IPS DF 6.9 (cell line): ENCODE data around the gene ADAMTS17.
A peak's percentile ranks its signal among the peaks of the same experiment; 100 is the strongest.

ENCODE experiments used
- DNase-seq: peaks from one replicate; pipeline ENCODE4 v3.0.0-alpha.2; 2013; ENCODE audit warnings: low read depth, low spot score
- H3K27ac ChIP-seq: one replicate; pipeline ENCODE4 v1.5.1; 2013; ENCODE audit warnings: low read length, control low read depth
- H3K27me3 ChIP-seq: 2 replicates; pipeline ENCODE4 v1.6.1; 2013; ENCODE audit warnings: mild to moderate bottlenecking, low read length; ENCODE audit not compliant: control insufficient read depth, insufficient read depth
- H3K36me3 ChIP-seq: 2 replicates; pipeline ENCODE4 v1.6.1; 2013; ENCODE audit warnings: low read length; ENCODE audit not compliant: control insufficient read depth, insufficient read depth
- H3K4me1 ChIP-seq: 2 replicates; pipeline ENCODE4 v1.6.1; 2013; ENCODE audit warnings: low read length; ENCODE audit not compliant: control insufficient read depth, insufficient read depth
- H3K4me3 ChIP-seq: 2 replicates; pipeline ENCODE4 v1.5.1; 2013; ENCODE audit warnings: mild to moderate bottlenecking, low read length
- H3K9me3 ChIP-seq: 2 replicates; pipeline ENCODE4 v1.6.1; 2013; ENCODE audit warnings: low read length, inconsistent platforms; ENCODE audit not compliant: control insufficient read depth, insufficient read depth
- WGBS: extraction: QIAGEN DNeasy Blood & Tissue Kit; methylation state at CpG from one replicate; pipeline ENCODE4 v1.1.7; 2013; ENCODE audit warnings: mixed read lengths, missing lambda C conversion rate; ENCODE audit not compliant: insufficient read length, insufficient coverage; 5-methylcytosine and 5-hydroxymethylcytosine counted together

The ADAMTS17 gene

GRCh38 chr15:100129677-100130076, 212.1 kb downstream of the ADAMTS17 start:
- Histone ChIP-seq H3K9me3 (no peaks in the 10 kb centered on the region), H3K27me3 (no peaks in the 10 kb centered on the region), H3K4me3 (no peak overlapping the region), H3K4me1 (no peaks in the 10 kb centered on the region), H3K36me3 (no peaks in the 10 kb centered on the region), H3K27ac (no peak overlapping the region)
- peak; percentile 16 for DNase-seq
- no CpG with 5 or more reads among the region's 9 CpGs for WGBS

- Histone ChIP-seq H3K27me3 (no peaks in the 10 kb centered on the region), H3K4me1 (no peaks in the 10 kb centered on the region), H3K9me3 (no peaks in the 10 kb centered on the region), H3K36me3 (no peaks in the 10 kb centered on the region), H3K4me3 (no peak overlapping the region), H3K27ac (no peak overlapping the region)
- no peak for DNase-seq
- no CpG with 5 or more reads among the region's 19 CpGs for whole genome bisulfite sequencing
These were observed 216.2 kb downstream of the ADAMTS17 start for GRCh38 chr15:100125401-100126191.

- no peaks in the 10 kb centered on the region for H3K9me3 ChIP-seq
- no peaks in the 10 kb centered on the region for H3K27me3 ChIP-seq
- no peak for DNase-seq
- H3K4me3 ChIP-seq, result no peak overlapping the region
- H3K4me1 ChIP-seq, result no peaks in the 10 kb centered on the region
- no CpG with 5 or more reads among the region's 5 CpGs for WGBS
- no peak overlapping the region for H3K27ac ChIP-seq
- no peaks in the 10 kb centered on the region for H3K36me3 ChIP-seq
These were observed 216.8 kb downstream of the ADAMTS17 start for GRCh38 chr15:100124936-100125335.

- no CpG with 5 or more reads among the region's 14 CpGs for WGBS
- no peak overlapping the region for H3K4me3 ChIP-seq
- no peaks in the 10 kb centered on the region for H3K27me3 ChIP-seq
- no peak overlapping the region for H3K27ac ChIP-seq
- no peaks in the 10 kb centered on the region for H3K36me3 ChIP-seq
- H3K4me1 ChIP-seq, result no peaks in the 10 kb centered on the region
- no peak for DNase-seq
- no peaks in the 10 kb centered on the region for H3K9me3 ChIP-seq
These were observed 217.4 kb downstream of the ADAMTS17 start for GRCh38 chr15:100124361-100124760.

GRCh38 chr15:100123611-100124010, 218.2 kb downstream of the ADAMTS17 start:
- DNase-seq, result no peak
- Histone ChIP-seq H3K27ac (no peak overlapping the region), H3K27me3 (no peaks in the 10 kb centered on the region), H3K4me3 (no peak overlapping the region), H3K4me1 (no peaks in the 10 kb centered on the region), H3K36me3 (no peaks in the 10 kb centered on the region), H3K9me3 (no peaks in the 10 kb centered on the region)
- WGBS, result no CpG with 5 or more reads among the region's 9 CpGs

GRCh38 chr15:100121285-100121684, 220.5 kb downstream of the ADAMTS17 start:
- H3K27me3 ChIP-seq, result no peaks in the 10 kb centered on the region
- H3K36me3 ChIP-seq, result no peaks in the 10 kb centered on the region
- H3K9me3 ChIP-seq, result no peaks in the 10 kb centered on the region
- no CpG with 5 or more reads among the region's 2 CpGs for WGBS
- no peak overlapping the region for H3K27ac ChIP-seq
- no peak for DNase-seq
- H3K4me1 ChIP-seq, result no peaks in the 10 kb centered on the region
- no peak overlapping the region for H3K4me3 ChIP-seq

- no peak for DNase-seq
- no peaks in the 10 kb centered on the region for H3K4me1 ChIP-seq
- H3K9me3 ChIP-seq, result no peaks in the 10 kb centered on the region
- WGBS, result no CpG with 5 or more reads among the region's 1 CpG
- H3K36me3 ChIP-seq, result no peaks in the 10 kb centered on the region
- H3K4me3 ChIP-seq, result no peak overlapping the region
- H3K27ac ChIP-seq, result no peak overlapping the region
- no peaks in the 10 kb centered on the region for H3K27me3 ChIP-seq
These were observed 221.7 kb downstream of the ADAMTS17 start for GRCh38 chr15:100120111-100120510.

- Histone ChIP-seq H3K4me1 (no peaks in the 10 kb centered on the region), H3K4me3 (no peak overlapping the region), H3K27ac (no peak overlapping the region), H3K36me3 (no peaks in the 10 kb centered on the region), H3K27me3 (no peaks in the 10 kb centered on the region), H3K9me3 (no peaks in the 10 kb centered on the region)
- WGBS, result no CpG with 5 or more reads among the region's 9 CpGs
- no peak for DNase-seq
These were observed 223.2 kb downstream of the ADAMTS17 start for GRCh38 chr15:100118546-100118945.

- no peak overlapping the region for H3K27ac ChIP-seq
- H3K4me1 ChIP-seq, result no peaks in the 10 kb centered on the region
- WGBS, result no CpG with 5 or more reads among the region's 17 CpGs
- no peaks in the 10 kb centered on the region for H3K27me3 ChIP-seq
- no peaks in the 10 kb centered on the region for H3K36me3 ChIP-seq
- H3K4me3 ChIP-seq, result no peak overlapping the region
- no peaks in the 10 kb centered on the region for H3K9me3 ChIP-seq
- no peak for DNase-seq
These were observed 225.2 kb downstream of the ADAMTS17 start for GRCh38 chr15:100116416-100117190.

GRCh38 chr15:100115711-100116090, 226.1 kb downstream of the ADAMTS17 start:
- no peak overlapping the region for H3K27ac ChIP-seq
- WGBS, result no CpG with 5 or more reads among the region's 6 CpGs
- no peaks in the 10 kb centered on the region for H3K27me3 ChIP-seq
- H3K4me3 ChIP-seq, result no peak overlapping the region
- no peaks in the 10 kb centered on the region for H3K36me3 ChIP-seq
- DNase-seq, result no peak
- peaks cover under 1% of the 10 kb centered on the region; the same call in 1 of the 2 replicates for H3K4me1 ChIP-seq
- H3K9me3 ChIP-seq, result no peaks in the 10 kb centered on the region
